Measurements from ENCODE around the gene PRPF6. TPM values are rescaled to one million over a fixed set of nuclear protein-coding genes. Genes with fewer than 3 reads are reported as not detected.

PRPF6 gene
- total RNA-seq, 1 experiment from 2014 or later, result 181 TPM

GRCh38 chr20:63972312-63973159, 8.4 kb upstream of the PRPF6 start:
- Histone ChIP-seq H3K4me3 (ENCODE audit: low read depth, low read length) (no peak overlapping the region), H3K27me3 (replicated peaks; ENCODE audit: control insufficient read depth, insufficient read depth, low read length) (no peaks in the 10 kb centered on the region), H3K36me3 (ENCODE audit: control insufficient read depth, insufficient read depth, low read length) (peaks cover 8% of the 10 kb centered on the region), H3K9me3 (no peaks in the 10 kb centered on the region), H3K4me1 (peaks cover 23% of the 10 kb centered on the region)
- BruUV-seq (replicated peaks), result no TSS peak
- H3K4me3 Mint-ChIP-seq (ENCODE audit: unreplicated experiment), result peak overlapping the region; percentile 63
- ChIA-PET CTCF (interaction anchor here (1.1 to 1.8 kb wide), 2 partner anchors 78 to 107 kb away, joined by 3 to 14 read pairs; partner anchors contain the start of gene TPD52L2), POLR2A (no interaction called here)
- peaks cover 18% of the 10 kb centered on the region for H3K4me1 Mint-ChIP-seq (ENCODE audit: low read depth, unreplicated experiment)
- TF ChIP-seq, protein P1, sequence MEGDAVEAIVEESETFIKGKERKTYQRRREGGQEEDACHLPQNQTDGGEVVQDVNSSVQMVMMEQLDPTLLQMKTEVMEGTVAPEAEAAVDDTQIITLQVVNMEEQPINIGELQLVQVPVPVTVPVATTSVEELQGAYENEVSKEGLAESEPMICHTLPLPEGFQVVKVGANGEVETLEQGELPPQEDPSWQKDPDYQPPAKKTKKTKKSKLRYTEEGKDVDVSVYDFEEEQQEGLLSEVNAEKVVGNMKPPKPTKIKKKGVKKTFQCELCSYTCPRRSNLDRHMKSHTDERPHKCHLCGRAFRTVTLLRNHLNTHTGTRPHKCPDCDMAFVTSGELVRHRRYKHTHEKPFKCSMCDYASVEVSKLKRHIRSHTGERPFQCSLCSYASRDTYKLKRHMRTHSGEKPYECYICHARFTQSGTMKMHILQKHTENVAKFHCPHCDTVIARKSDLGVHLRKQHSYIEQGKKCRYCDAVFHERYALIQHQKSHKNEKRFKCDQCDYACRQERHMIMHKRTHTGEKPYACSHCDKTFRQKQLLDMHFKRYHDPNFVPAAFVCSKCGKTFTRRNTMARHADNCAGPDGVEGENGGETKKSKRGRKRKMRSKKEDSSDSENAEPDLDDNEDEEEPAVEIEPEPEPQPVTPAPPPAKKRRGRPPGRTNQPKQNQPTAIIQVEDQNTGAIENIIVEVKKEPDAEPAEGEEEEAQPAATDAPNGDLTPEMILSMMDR (IDR thresholded peaks at IDR 0.05; ENCODE audit: insufficient read depth in 1 of 2, low read depth in 1 of 2, low read length in 1 of 2, severe bottlenecking in 1 of 2, unreplicated experiment in 1 of 2), result no peak
- intact Hi-C loops (cut with micrococcal nuclease; ENCODE audit: unreplicated experiment), result loop anchor here (1.0 to 10.0 kb wide), 3 partner anchors 63 to 188 kb away; partner anchors contain the start of gene TPD52L2
- peaks cover 3% of the 10 kb centered on the region for H3K27me3 Mint-ChIP-seq (ENCODE audit: insufficient read depth, unreplicated experiment)
- H3K9me3 Mint-ChIP-seq (ENCODE audit: unreplicated experiment), result no peaks in the 10 kb centered on the region
- H3K27ac Mint-ChIP-seq (ENCODE audit: unreplicated experiment), result no peak overlapping the region
- DNase-seq, result peak in 1 of 2 experiments; percentile 53
- H3K36me3 Mint-ChIP-seq (ENCODE audit: insufficient read depth, unreplicated experiment), result peaks cover 26% of the 10 kb centered on the region

DNA sequence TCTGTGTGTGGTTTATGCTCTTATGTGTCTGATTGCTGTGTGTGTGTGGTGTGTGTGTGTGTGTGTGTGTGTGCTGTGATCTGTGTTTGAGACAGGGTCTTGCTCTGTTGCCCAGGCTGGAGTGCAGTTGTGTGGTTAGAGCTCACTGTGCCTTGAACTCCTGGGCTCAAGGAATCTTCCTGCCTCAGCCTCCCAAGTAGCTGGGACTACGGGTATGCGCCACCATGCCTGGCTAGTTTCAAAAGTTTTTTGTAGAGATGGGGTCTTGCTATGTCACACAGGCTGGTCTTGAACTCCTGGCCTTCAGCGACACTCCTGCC, 7.8 kb upstream of the PRPF6 start:
- Histone ChIP-seq H3K27me3 (replicated peaks; ENCODE audit: control insufficient read depth, insufficient read depth, low read length) (no peaks in the 10 kb centered on the region), H3K4me3 (ENCODE audit: low read depth, low read length) (no peak overlapping the region), H3K9me3 (no peaks in the 10 kb centered on the region), H3K4me1 (peaks cover 28% of the 10 kb centered on the region), H3K36me3 (ENCODE audit: control insufficient read depth, insufficient read depth, low read length) (peaks cover 3% of the 10 kb centered on the region)
- Mint-ChIP-seq H3K4me1 (ENCODE audit: low read depth, unreplicated experiment) (peaks cover 22% of the 10 kb centered on the region), H3K27me3 (ENCODE audit: insufficient read depth, unreplicated experiment) (peaks cover 3% of the 10 kb centered on the region), H3K27ac (ENCODE audit: unreplicated experiment) (peak overlapping the region; percentile 1), H3K9me3 (ENCODE audit: unreplicated experiment) (no peaks in the 10 kb centered on the region), H3K36me3 (ENCODE audit: insufficient read depth, unreplicated experiment) (peaks cover 20% of the 10 kb centered on the region), H3K4me3 (ENCODE audit: unreplicated experiment) (peak overlapping the region; percentile 63)
- no peak for DNase-seq
- POLR2A ChIA-PET, result interaction anchor here (1.0 kb wide), 1 partner anchor 16 kb away, joined by 6 read pairs; the partner anchor contains the start of gene UCKL1
- BruUV-seq (replicated peaks), result no TSS peak
- CTCF ChIA-PET, result interaction anchor here (0.6 to 2.8 kb wide), 13 partner anchors 11 to 966 kb away, joined by 3 to 42 read pairs (median 4); partner anchors contain the start of genes PTK6, TPD52L2 and UCKL1
- TF ChIP-seq, protein P1 (IDR thresholded peaks at IDR 0.05; ENCODE audit: insufficient read depth in 1 of 2, low read depth in 1 of 2, low read length in 1 of 2, severe bottlenecking in 1 of 2, unreplicated experiment in 1 of 2), result no peak
- intact Hi-C loops (cut with micrococcal nuclease; ENCODE audit: unreplicated experiment), result loop anchor here (1.0 to 10.0 kb wide), 3 partner anchors 64 to 188 kb away; partner anchors contain the start of gene TPD52L2

- H3K4me3 ChIP-seq (ENCODE audit: low read depth, low read length), result peak overlapping the region; percentile 38
- peaks cover 17% of the 10 kb centered on the region for H3K36me3 Mint-ChIP-seq (ENCODE audit: insufficient read depth, unreplicated experiment)
- peak; percentile 92 to 98 for DNase-seq
- peak overlapping the region; percentile 63 for H3K4me3 Mint-ChIP-seq (ENCODE audit: unreplicated experiment)
- peaks cover 22% of the 10 kb centered on the region for H3K4me1 Mint-ChIP-seq (ENCODE audit: low read depth, unreplicated experiment)
- ChIA-PET CTCF (interaction anchor here (0.6 to 2.8 kb wide), 28 partner anchors 12 to 967 kb away, joined by 3 to 42 read pairs (median 4); partner anchors contain the start of genes ARFRP1, PTK6, TCEA2 and TPD52L2), POLR2A (interaction anchor here (0.6 to 1.0 kb wide), 3 partner anchors 17 to 80 kb away, joined by 3 to 6 read pairs (median 5); partner anchors contain the start of gene UCKL1)
- H3K27me3 ChIP-seq (replicated peaks; ENCODE audit: control insufficient read depth, insufficient read depth, low read length), result no peaks in the 10 kb centered on the region
- peaks cover 26% of the 10 kb centered on the region for H3K4me1 ChIP-seq
- peak overlapping the region; percentile 1 for H3K27ac Mint-ChIP-seq (ENCODE audit: unreplicated experiment)
- H3K36me3 ChIP-seq (ENCODE audit: control insufficient read depth, insufficient read depth, low read length), result peaks cover 1% of the 10 kb centered on the region; the same call in 1 of the 2 replicates
- H3K9me3 ChIP-seq, result no peaks in the 10 kb centered on the region
- peaks cover 3% of the 10 kb centered on the region for H3K27me3 Mint-ChIP-seq (ENCODE audit: insufficient read depth, unreplicated experiment)
- no TSS peak for BruUV-seq (replicated peaks)
- no peaks in the 10 kb centered on the region for H3K9me3 Mint-ChIP-seq (ENCODE audit: unreplicated experiment)
- intact Hi-C loops (cut with micrococcal nuclease; ENCODE audit: unreplicated experiment), result loop anchor here (1.0 to 10.0 kb wide), 6 partner anchors 17 to 436 kb away; partner anchors contain the start of gene TPD52L2
- TF ChIP-seq, protein P1 (IDR thresholded peaks at IDR 0.05; ENCODE audit: insufficient read depth in 1 of 2, low read depth in 1 of 2, low read length in 1 of 2, severe bottlenecking in 1 of 2, unreplicated experiment in 1 of 2), result peak; percentile 100
Measured at GRCh38 chr20:63973636-63974401, 7.1 kb upstream of the PRPF6 start.

Data from Caco-2 (cell line).